Chondrocyte (in vitro differentiated cells): Measurements from ENCODE around the gene CEP164. TPM values are rescaled to one million over a fixed set of nuclear protein-coding genes. Genes with fewer than 3 reads are reported as not detected.

ENCODE experiments used
- DNase-seq: peaks from one replicate; pipeline ENCODE4 v3.0.0; 2021; ENCODE audit warnings: mixed read lengths, low spot score
- H3K27ac Mint-ChIP-seq: one replicate; pipeline ENCODE4 v1.8.0; 2021; ENCODE audit warnings: mild to moderate bottlenecking, moderate library complexity, mixed read lengths; ENCODE audit not compliant: unreplicated experiment
- H3K27me3 Mint-ChIP-seq: 2 replicates; pipeline ENCODE4 v1.8.0; 2021; ENCODE audit warnings: low read depth, mixed read lengths
- H3K36me3 Mint-ChIP-seq: 2 replicates; pipeline ENCODE4 v1.8.0; 2021; ENCODE audit warnings: low read depth, mixed read lengths
- H3K4me1 Mint-ChIP-seq: 2 replicates; pipeline ENCODE4 v1.8.0; 2021; ENCODE audit warnings: low read depth, mild to moderate bottlenecking, mixed read lengths
- H3K4me3 Mint-ChIP-seq: one replicate; pipeline ENCODE4 v1.8.0; 2021; ENCODE audit warnings: mild to moderate bottlenecking, moderate library complexity, mixed read lengths; ENCODE audit not compliant: unreplicated experiment
- H3K9me3 Mint-ChIP-seq: 2 replicates; pipeline ENCODE4 v1.8.0; 2021; ENCODE audit warnings: low read depth, mixed read lengths
- total RNA-seq: library from RNA; stranded (reverse); gene quantifications from 3 replicates; pipeline ENCODE4 v1.2.1, GENCODE V29; 2021
- TF ChIP-seq, protein P1 (sequence below): fragments of 200-600 bp; sonication (generic); IDR thresholded peaks from 2 replicates; pipeline ENCODE4 v1.5.0; 2021; ENCODE audit warnings: antibody characterized with exemption, mild to moderate bottlenecking, moderate library complexity

The CEP164 gene
- total RNA-seq, 1 donor from 2014 or later = 29.2 TPM

DNA sequence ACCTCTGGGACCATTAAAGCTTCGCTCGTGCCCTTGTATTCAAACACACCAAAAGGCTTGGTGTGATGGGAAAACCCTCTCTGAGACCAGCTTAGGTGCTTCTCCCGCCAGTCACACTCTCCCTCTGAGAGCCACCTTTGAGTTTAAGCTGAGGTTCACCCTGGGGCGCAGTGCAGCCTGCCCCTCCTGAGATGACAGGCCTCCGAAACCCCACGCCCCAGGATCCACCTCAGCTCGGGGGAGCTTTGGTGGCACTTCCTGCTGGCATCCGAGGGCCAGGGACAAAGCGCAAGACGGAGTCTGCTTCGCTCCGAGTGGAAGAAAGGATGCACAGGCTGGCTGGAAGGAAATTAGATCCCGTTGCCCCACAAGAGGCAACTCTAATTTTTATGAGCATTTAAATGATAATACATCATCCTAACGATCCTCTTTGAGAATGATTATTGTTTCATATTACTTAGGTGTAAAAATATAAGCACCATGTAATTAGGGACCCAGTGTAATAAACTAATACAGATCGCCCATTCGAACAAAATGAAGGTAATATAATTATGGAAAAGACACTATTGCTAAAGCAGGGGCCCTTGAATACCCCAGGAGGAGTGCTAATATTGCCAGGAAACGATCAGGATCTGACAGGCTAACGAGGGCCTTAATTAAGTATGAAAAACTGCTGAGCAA lies 134.7 kb downstream of the CEP164 start:
- H3K36me3 Mint-ChIP-seq = no peaks in the 10 kb centered on the region
- H3K4me1 Mint-ChIP-seq = no peaks in the 10 kb centered on the region
- H3K27me3 Mint-ChIP-seq = peaks cover 29% of the 10 kb centered on the region
- TF ChIP-seq, protein P1, sequence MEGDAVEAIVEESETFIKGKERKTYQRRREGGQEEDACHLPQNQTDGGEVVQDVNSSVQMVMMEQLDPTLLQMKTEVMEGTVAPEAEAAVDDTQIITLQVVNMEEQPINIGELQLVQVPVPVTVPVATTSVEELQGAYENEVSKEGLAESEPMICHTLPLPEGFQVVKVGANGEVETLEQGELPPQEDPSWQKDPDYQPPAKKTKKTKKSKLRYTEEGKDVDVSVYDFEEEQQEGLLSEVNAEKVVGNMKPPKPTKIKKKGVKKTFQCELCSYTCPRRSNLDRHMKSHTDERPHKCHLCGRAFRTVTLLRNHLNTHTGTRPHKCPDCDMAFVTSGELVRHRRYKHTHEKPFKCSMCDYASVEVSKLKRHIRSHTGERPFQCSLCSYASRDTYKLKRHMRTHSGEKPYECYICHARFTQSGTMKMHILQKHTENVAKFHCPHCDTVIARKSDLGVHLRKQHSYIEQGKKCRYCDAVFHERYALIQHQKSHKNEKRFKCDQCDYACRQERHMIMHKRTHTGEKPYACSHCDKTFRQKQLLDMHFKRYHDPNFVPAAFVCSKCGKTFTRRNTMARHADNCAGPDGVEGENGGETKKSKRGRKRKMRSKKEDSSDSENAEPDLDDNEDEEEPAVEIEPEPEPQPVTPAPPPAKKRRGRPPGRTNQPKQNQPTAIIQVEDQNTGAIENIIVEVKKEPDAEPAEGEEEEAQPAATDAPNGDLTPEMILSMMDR = no peak
- no peaks in the 10 kb centered on the region for H3K9me3 Mint-ChIP-seq
- DNase-seq = no peak
- no peak overlapping the region for H3K4me3 Mint-ChIP-seq
- H3K27ac Mint-ChIP-seq = no peak overlapping the region

DNA sequence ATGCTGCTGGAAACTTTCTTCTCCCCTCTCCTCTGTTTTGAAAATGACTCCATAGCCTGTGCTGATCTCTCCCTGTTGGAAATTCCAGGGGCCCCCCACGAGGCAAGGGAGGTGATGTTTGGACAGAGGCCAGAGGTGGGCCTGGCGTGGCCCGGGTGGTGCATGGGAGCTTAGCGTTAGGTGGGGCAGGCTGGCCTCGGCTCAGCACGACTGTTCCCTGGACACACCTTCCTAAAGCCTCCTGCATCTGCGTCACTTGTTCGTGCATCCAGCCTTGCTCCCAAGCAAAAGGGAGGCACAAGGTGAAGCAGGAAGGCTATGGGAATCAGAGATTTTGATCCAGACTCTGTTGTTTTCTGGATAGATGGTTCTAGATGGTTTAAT lies 135.2 kb downstream of the CEP164 start:
- H3K27me3 Mint-ChIP-seq = peaks cover 33% of the 10 kb centered on the region
- TF ChIP-seq, protein P1 = no peak
- no peaks in the 10 kb centered on the region for H3K36me3 Mint-ChIP-seq
- no peak overlapping the region for H3K27ac Mint-ChIP-seq
- DNase-seq = no peak
- no peak overlapping the region for H3K4me3 Mint-ChIP-seq
- no peaks in the 10 kb centered on the region for H3K9me3 Mint-ChIP-seq
- no peaks in the 10 kb centered on the region for H3K4me1 Mint-ChIP-seq

Other genes starting within 250 kb of the CEP164 start
- 17.9 to 19.8 TPM (median 19.5 TPM) in 3 replicates for gene SIK3, start 229.4 kb upstream of the CEP164 start, total RNA-seq
- gene PAFAH1B2, start 183.6 kb upstream of the CEP164 start, total RNA-seq = 85.4 to 98.0 TPM (median 90.5 TPM) in 3 replicates
- gene SIDT2, start 149.1 kb upstream of the CEP164 start, total RNA-seq = 32.4 to 42.5 TPM (median 38.8 TPM) in 3 replicates
- gene TAGLN, start 128.5 kb upstream of the CEP164 start, total RNA-seq = 854 to 4,666 TPM (median 4,556 TPM) in 3 replicates
- 42.8 to 71.0 TPM (median 43.0 TPM) in 3 replicates for gene PCSK7, start 95.8 kb upstream of the CEP164 start, total RNA-seq
- gene RNF214, start 95.2 kb upstream of the CEP164 start, total RNA-seq = 21.8 to 26.1 TPM (median 24.7 TPM) in 3 replicates
- 6.4 to 8.3 TPM (median 7.2 TPM) in 3 replicates for gene BACE1-AS, start 36.5 kb upstream of the CEP164 start, total RNA-seq
- gene BACE1, start 11.6 kb upstream of the CEP164 start, total RNA-seq = 62.7 to 67.2 TPM (median 66.0 TPM) in 3 replicates